K562 (cell line): ENCODE measurements around the gene GLDN. TPM values are rescaled to one million over a fixed set of nuclear protein-coding genes. Genes with fewer than 3 reads are reported as not detected.

ENCODE experiments used
- ATAC-seq: fragments of 200-7000 bp; cut with Tn5 transposase; 3 replicates; pipeline ENCODE4 v1.9.1; 2020; ENCODE audit warnings: moderate library complexity
- BruUV-seq: library from RNA; stranded (reverse); fragments of 400-500 nt; replicated peaks from 2 replicates; lab custom pipeline; 2021; lab: Mats Ljungman, UMichigan
- CTCF ChIA-PET: fragments of 300-600 bp; formaldehyde crosslinking; extraction: SDS; loops from one replicate; lab custom pipeline; 2021; ENCODE audit warnings: low intra/inter-chr PET ratio; lab: Yijun Ruan, JAX
- POLR2A ChIA-PET: fragments of 300-600, 350-650 bp; sonication (Branson Sonifier 250); formaldehyde crosslinking; extraction: SDS; loops from one replicate; lab custom pipeline; 2021; ENCODE audit warnings: antibody characterized with exemption, inconsistent platforms; lab: Yijun Ruan, JAX
- DNase-seq, 4 experiments: peaks; one replicate each; pipeline versions ENCODE4 v3.0.0 to v3.0.0-alpha.2; 2011 to 2018; ENCODE audit warnings: low spot score in 3 of 4, mixed read lengths in 3 of 4; ENCODE audit errors: extremely low read depth in 1 of 4
- FAIRE-seq: peaks from 2 replicates; lab custom pipeline; 2011; peaks lifted over from hg19 to GRCh38; lab: Jason Lieb, UNC
- H2AFZ ChIP-seq: 2 replicates; pipeline ENCODE4 v1.6.0; 2011; ENCODE audit warnings: low read depth, low read length, control low read depth, inconsistent platforms
- H3K27ac ChIP-seq: fragments of 200-600 bp; 3 replicates; pipeline ENCODE4 v1.8.0; 2011; ENCODE audit warnings: low read depth, mild to moderate bottlenecking, control low read depth, inconsistent platforms, low read length, moderate library complexity, mixed read lengths; ENCODE audit errors: extremely low read depth
- H3K27me3 ChIP-seq, 2 experiments: fragments of 300-600 bp in 1 of 2; 2 replicates in 1 of 2; 3 replicates in 1 of 2; pipeline versions ENCODE4 v1.6.0 to v1.8.0; 2011; ENCODE audit warnings: inconsistent platforms in 2 of 2, low read length in 2 of 2, mild to moderate bottlenecking in 1 of 2, mixed read lengths in 1 of 2, moderate library complexity in 1 of 2; ENCODE audit not compliant: control insufficient read depth in 2 of 2, insufficient read depth in 2 of 2
- H3K36me3 ChIP-seq: fragments of 300-600 bp; 3 replicates; pipeline ENCODE4 v1.8.0; 2011; ENCODE audit warnings: mild to moderate bottlenecking, low read length, inconsistent platforms; ENCODE audit not compliant: control insufficient read depth, insufficient read depth
- H3K4me1 ChIP-seq, 2 experiments: fragments of 200-600 bp in 1 of 2; replicated peaks in 1 of 2; 2 replicates in 1 of 2; 3 replicates in 1 of 2; pipeline versions ENCODE4 v1.5.1 to v1.8.0; 2011; ENCODE audit warnings: inconsistent platforms in 2 of 2, low read length in 2 of 2, mild to moderate bottlenecking in 1 of 2, mixed read lengths in 1 of 2, moderate library complexity in 1 of 2; ENCODE audit not compliant: control insufficient read depth in 2 of 2, insufficient read depth in 2 of 2
- H3K4me2 ChIP-seq: 2 replicates; pipeline ENCODE4 v1.6.1; 2011; ENCODE audit warnings: low read length, control low read depth, inconsistent platforms, mixed read lengths; ENCODE audit not compliant: insufficient read depth
- H3K4me3 ChIP-seq: fragments of 200-600 bp; sonication (generic), shearing (Covaris generic); 2 replicates; pipeline ENCODE4 v1.5.1; 2016; ENCODE audit warnings: control low read depth, inconsistent platforms
- H3K79me2 ChIP-seq: fragments of 200-600 bp; 3 replicates; pipeline ENCODE4 v1.8.0; 2011; ENCODE audit warnings: low read length, inconsistent platforms; ENCODE audit not compliant: control insufficient read depth, insufficient read depth
- H3K9ac ChIP-seq, 2 experiments: 2 replicates each; pipeline versions ENCODE4 v1.6.0 to v1.6.1; 2011; ENCODE audit warnings: low read depth in 2 of 2, low read length in 2 of 2, control low read depth in 1 of 2, inconsistent platforms in 1 of 2, mild to moderate bottlenecking in 1 of 2, mixed read lengths in 1 of 2; ENCODE audit not compliant: insufficient read depth in 1 of 2
- H3K9me1 ChIP-seq: one replicate; pipeline ENCODE4 v1.6.0; 2011; ENCODE audit warnings: inconsistent platforms, mild to moderate bottlenecking, low read length, moderate library complexity; ENCODE audit not compliant: control insufficient read depth, insufficient read depth
- H3K9me3 ChIP-seq: replicated peaks from 2 replicates; pipeline ENCODE4 v1.5.1; 2011; ENCODE audit warnings: low read depth, low read length, inconsistent platforms; ENCODE audit not compliant: control insufficient read depth, insufficient read depth
- H4K20me1 ChIP-seq: replicated peaks from 2 replicates; pipeline ENCODE4 v1.6.1; 2011; ENCODE audit warnings: low read length, inconsistent platforms, mixed read lengths; ENCODE audit not compliant: control insufficient read depth, insufficient read depth
- FUS ChIP-seq: fragments of 200-400 bp; formaldehyde crosslinking; optimal IDR thresholded peaks from 2 replicates; pipeline ENCODE3; 2017; ENCODE audit warnings: low read depth, low read length
- RCOR1 ChIP-seq, 2 experiments: IDR thresholded peaks; 2 replicates each; pipeline ENCODE4 v1.6.1; 2012; ENCODE audit warnings: low read depth in 2 of 2, low read length in 2 of 2, borderline replicate concordance in 1 of 2, improper control_type of control experiment in 1 of 2
- SPI1 ChIP-seq: IDR thresholded peaks from 2 replicates; pipeline ENCODE4 v1.6.1; 2011; ENCODE audit warnings: low read depth, low read length, control low read depth, borderline replicate concordance
- TCF7L2 ChIP-seq: fragments of 150-350 bp; IDR thresholded peaks from 2 replicates; pipeline ENCODE4 v1.6.1; 2016; ENCODE audit warnings: low read depth, mild to moderate bottlenecking, low read length, moderate library complexity
- ZKSCAN3 ChIP-seq: fragments of 250-450 bp; sonication (Bioruptor Pico); IDR thresholded peaks from 2 replicates; pipeline ENCODE4 v1.4.0; 2020
- ZNF253 ChIP-seq: fragments of 250-450 bp; sonication (Bioruptor Pico); conservative IDR thresholded peaks from 2 replicates; pipeline ENCODE4 v1.6.1; 2021; ENCODE audit warnings: mild to moderate bottlenecking
- WGBS: fragments of 100-300 bp; shearing (Covaris generic); methylation state at CpG from one replicate; pipeline ENCODE4 v1.1.6; 2016; ENCODE audit warnings: low coverage, mixed read lengths; ENCODE audit not compliant: insufficient coverage; ENCODE audit errors: missing lambda C conversion rate; 5-methylcytosine and 5-hydroxymethylcytosine counted together
- in situ Hi-C: fragments of 300-500 bp; cut with MboI; formaldehyde crosslinking; loops from 4 replicates; pipeline ENCODE4 v1.15.0; 2018; ENCODE audit warnings: inconsistent platforms, mixed read lengths
- intact Hi-C: fragments of 100-400 bp; cut with micrococcal nuclease; formaldehyde crosslinking; loops from 2 replicates; pipeline ENCODE4 v1.14.2; 2022
- polyA plus RNA-seq, 8 experiments: library from polyadenylated mRNA; depleted of rRNA in 4 of 8; stranded (reverse) in 5 of 8; unstranded in 3 of 8; fragments of >200 nt; fragmentation: Nextera tagmentation in 2 of 8; fragmentation: Illumina TruSeq in 1 of 8; extraction: Ambion mirVana in 2 of 8; extraction: Trizol in 1 of 8; gene quantifications; 2 replicates each; pipeline versions ENCODE4 v1.2.1 to v1.2.3, GENCODE V29; 2011 to 2014; ENCODE audit warnings: inconsistent platforms in 1 of 8, missing spikeins in 1 of 8
- total RNA-seq, 7 experiments: library from RNA; depleted of rRNA in 6 of 7; stranded (reverse); fragments of >200 nt in 6 of 7; fragmentation: Illumina TruSeq in 2 of 7; extraction: Trizol in 2 of 7; gene quantifications; 2 replicates each; pipeline versions ENCODE4 v1.2.1 to v1.2.3, GENCODE V29; 2011 to 2021; ENCODE audit warnings: low replicate concordance in 1 of 7
- TF ChIP-seq, protein P1 (sequence below): fragments of 450-650 bp; formaldehyde crosslinking; conservative IDR thresholded peaks from 2 replicates; pipeline ENCODE4 v1.4.0; 2022; ENCODE audit warnings: mild to moderate bottlenecking, missing genetic modification characterization

The GLDN gene
- total and polyA plus RNA-seq, 9 of the 15 experiments (the other 6 are each of a cell fraction or from before 2014, with no cell fraction given) = 0.05 to 0.33 (median 0.18) TPM

DNA sequence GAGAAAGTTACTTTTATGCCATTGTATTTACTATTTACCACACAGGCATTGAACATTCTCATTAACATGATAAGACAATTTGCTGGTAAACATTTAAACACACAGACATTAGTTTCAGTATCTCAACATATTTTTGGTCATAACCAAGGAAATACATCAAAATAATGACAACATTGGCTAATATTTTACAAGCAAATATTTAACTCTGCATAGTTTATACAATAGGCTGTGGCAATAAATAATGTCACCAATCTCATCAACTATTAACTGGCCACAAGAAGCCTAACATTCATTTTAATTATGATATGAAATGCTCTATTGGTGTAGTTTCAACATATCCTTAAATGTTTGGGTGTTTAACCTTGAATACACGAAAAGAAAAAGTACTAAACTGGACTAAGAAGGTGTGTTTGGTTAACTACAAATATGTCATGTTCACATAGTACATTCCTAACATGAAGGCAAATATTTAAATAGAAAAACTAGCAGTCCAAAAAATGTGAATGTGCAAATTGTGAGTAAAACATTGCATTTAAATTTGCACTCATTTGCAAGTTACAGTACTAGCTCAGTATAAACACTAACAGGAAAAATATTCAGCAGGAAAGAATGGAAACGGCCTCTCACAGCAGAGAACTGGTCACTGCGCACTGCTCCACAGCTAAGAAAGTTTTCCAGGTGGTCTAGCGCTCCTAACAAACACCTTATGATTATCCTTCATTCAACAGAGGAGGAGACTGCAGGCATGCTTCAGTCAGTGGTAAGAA, 106.6 kb downstream of the GLDN start:
- no peak for ATAC-seq
- Histone ChIP-seq H3K36me3 (peaks cover 58% of the 10 kb centered on the region), H2AFZ (no peak overlapping the region), H3K9me1 (no peaks in the 10 kb centered on the region), H3K9ac (no peak overlapping the region), H3K9me3 (no peaks in the 10 kb centered on the region), H3K4me2 (no peak overlapping the region), H3K4me3 (no peak overlapping the region), H3K4me1 (no peaks in the 10 kb centered on the region), H3K79me2 (no peaks in the 10 kb centered on the region), H3K27me3 (no peaks in the 10 kb centered on the region), H3K27ac (no peak overlapping the region), H4K20me1 (no peaks in the 10 kb centered on the region)
- DNase-seq = no peak
- in situ Hi-C loops = no loop called here
- ChIA-PET POLR2A (interaction anchor here (1.6 kb wide), 1 partner anchor 23 kb away, joined by 5 read pairs; no protein-coding TSS in a partner anchor), CTCF (no interaction called here)
- BruUV-seq = TSS peak; percentile 22
- intact Hi-C loops = no loop called here
- WGBS = 73% methylated on average over 4 of the region's 4 CpGs
- no peak for FAIRE-seq
- TF ChIP-seq RCOR1 (IDR thresholded peaks at IDR 0.05; ENCODE audit: borderline replicate concordance in 1 of 2, low read depth in 2 of 2, low read length in 2 of 2) (no peak), TCF7L2 (no peak), ZNF253 (CRISPR knock-in tag) (no peak), SPI1 (no peak), ZKSCAN3 (CRISPR knock-in tag) (no peak), FUS (no peak)
- TF ChIP-seq, protein P1, sequence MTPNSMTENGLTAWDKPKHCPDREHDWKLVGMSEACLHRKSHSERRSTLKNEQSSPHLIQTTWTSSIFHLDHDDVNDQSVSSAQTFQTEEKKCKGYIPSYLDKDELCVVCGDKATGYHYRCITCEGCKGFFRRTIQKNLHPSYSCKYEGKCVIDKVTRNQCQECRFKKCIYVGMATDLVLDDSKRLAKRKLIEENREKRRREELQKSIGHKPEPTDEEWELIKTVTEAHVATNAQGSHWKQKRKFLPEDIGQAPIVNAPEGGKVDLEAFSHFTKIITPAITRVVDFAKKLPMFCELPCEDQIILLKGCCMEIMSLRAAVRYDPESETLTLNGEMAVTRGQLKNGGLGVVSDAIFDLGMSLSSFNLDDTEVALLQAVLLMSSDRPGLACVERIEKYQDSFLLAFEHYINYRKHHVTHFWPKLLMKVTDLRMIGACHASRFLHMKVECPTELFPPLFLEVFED = no peak
